Activated T-helper 1 cell treated with anti-CD3 and anti-CD28 coated beads, Interleukin-2, amount 50 U/mL, for 16 hours (primary cell): ENCODE data around the gene HNRNPLL.

Source experiments
- DNase-seq, 2 donors: peaks; one replicate each; pipeline ENCODE4 v3.0.0-alpha.2; 2020; ENCODE audit warnings: low read depth in 1 of 2, low spot score in 1 of 2

Gene HNRNPLL

DNA sequence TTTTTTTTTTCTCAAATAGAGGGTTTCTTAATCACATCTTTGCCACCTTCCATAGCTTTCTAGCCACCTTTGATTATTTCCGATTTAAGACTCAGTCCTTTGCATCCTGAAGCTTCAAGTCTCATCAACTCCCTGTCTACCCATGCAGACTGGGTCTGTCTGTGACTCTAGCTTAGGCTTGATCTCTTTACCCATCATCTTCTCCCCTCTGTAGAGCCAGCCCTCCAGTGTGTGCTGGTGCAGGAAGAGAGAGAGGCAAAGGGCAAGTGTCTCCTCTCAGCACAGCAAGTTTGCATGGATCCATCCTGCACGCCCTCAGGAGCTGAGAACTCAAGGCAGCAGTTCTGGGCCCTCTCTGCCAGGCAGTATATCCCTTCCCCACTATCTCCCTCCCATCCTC lies 70.4 kb downstream of the HNRNPLL start:
- DNase-seq: no peak

DNA sequence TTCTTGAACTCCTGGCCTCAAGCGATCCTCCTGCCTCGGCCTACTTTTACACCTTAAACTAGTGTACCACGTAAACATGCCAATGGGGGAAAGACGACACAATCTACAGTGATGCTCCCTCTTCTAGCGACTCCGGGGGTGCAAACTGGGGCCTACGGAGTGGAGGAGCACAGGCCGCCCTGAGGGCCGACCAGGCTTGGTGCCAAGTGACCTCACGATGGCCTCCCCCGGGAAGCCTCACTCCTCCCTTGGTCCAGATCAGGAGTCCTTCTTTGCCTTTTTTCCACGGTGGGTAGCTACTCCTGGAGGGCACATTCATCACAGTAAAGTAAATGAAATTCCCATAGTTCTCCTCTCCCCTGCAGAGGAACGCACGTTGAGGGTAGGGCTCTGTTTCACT lies 73.5 kb downstream of the HNRNPLL start:
- DNase-seq: no peak

DNA sequence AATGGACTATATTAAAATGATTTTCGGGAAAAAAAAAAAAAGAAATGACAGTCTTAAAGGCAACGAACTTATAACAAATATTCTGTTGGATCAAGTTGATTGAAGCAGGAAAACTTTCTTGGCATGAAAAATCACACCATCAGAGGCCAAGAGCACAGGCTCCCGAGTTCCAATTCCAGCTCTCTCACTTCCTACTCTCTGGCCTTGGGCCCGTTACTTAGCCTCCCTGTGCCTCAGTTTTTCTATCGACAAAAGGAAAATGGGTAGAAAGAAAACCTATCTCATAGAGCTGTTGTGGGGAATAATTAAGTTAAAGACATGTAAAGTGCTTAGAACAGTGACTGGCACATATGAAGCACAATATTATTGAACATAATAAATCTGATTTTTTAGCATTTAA lies 74.2 kb downstream of the HNRNPLL start:
- DNase-seq: no peak

DNA sequence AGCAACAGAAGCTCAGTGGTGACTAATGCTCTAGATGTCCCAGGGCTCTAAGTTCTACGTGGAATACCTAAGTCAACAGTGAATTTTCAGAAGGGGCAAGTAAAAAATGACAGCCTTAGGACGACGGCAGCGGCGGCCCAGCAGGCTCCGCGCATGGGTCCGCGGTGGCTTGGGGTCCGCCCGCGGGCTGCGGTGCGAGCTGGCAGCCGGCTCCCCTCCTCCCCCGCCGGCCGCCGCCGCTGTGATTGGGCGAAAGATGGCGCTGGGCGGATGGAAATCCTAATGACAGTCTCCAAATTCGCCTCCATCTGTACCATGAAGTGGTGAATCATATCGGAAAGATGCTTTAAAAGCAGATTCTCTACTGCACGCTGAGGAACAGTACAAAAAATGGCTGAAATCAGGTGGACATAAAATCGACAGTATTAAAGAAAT lies 74.7 kb downstream of the HNRNPLL start:
- no peak for DNase-seq

DNA sequence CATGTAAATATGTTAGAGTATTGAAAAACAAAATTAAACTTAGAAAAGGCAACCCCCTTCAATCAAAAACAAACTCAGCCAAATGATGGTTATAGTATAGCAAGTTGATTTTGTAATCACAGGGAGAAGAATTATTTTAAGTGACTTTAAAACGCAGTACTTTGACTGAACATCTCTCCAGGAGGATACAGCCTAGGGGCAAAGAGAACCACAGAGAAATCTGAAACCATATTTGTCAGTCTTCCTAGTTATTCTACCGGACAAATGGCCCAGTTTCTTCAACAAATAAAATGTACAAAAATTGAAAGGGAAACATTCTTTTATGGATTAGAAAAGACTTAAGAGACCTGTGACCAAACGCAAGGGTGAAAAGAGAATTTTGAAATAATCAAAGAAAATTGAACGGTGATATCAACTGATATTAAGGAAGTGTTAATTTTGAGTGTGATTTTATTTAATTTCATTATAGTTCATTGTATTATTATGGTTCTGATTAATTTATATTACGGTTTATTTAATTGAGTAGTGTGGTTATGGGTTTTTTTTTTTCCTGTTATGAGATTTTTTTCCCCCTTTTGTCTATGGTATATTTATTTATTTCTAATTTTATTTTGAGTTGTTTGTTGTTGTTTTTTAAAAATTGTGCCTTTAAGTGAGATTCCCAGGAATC lies 75.3 kb downstream of the HNRNPLL start:
- no peak for DNase-seq

DNA sequence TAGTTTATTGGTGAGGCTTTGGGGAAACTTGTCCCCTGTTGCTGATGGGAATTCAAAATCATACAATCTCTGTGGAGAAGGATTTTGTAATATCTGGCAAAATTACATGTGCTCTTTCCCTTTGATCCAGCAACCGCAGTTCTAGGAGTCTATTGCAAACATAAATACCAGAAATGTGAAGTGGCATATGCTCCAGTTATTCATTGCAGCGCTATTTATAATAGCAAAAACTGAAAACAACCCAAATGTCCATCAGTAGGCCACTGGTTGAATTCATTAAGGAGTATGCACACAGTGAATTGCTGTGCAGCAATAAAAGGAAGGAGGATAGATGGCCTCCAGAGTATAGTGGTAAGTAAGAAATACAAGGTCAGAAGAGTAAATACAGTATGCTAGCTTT lies 76.5 kb downstream of the HNRNPLL start:
- DNase-seq: no peak

DNA sequence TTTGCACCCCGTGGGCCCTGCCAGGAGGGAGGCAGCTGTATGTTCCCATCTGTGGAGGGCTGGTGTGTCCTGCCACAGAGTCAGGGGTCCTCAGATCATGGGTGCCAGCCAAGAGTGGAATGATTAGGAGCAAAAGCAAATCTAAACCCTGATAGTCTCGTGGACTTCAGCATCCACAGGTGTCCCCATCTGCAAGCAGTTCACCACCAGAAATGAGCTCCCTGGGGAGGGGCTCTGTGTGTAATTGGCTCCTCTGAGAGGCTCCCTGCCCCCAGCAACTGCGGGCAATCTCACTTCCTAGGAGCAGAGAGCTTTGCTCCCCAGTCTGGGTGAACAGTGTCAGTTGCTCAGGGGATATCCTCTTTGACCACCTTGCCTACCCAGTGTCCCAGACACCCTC lies 78.1 kb downstream of the HNRNPLL start:
- DNase-seq: no peak

DNA sequence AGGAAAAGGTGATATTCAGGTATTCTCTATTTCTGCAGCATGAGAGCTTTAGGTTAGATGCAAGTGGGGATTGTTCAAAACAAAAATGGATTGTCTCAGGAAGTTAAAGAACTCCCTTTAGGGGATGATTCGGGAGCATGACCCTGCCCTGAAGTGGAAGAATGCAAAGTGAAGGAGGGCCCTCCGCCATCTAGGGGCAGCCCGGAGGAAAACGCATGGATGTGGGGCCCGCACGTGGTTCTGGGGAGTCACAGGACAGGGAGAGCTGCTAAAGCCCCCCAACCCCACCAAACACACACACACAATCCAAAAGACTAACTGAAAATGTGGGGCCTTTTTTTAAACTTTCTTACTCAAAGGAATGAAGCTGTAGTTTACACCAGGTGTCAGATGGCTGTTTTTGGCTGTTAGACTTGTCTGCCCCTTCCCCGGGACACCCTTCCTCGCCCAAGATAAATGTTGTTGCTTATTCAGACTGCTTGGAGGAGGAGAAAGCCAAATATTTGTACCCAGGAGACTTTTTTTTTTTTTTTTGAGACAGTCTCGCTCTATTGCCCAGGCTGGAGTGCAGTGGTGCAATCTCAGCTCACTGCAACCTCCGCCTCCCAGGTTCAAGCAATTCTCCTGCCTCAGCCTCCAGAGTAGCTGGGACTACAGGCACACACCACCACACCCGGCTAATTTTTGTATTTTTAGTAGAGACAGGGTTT lies 78.8 kb downstream of the HNRNPLL start:
- DNase-seq: no peak

DNA sequence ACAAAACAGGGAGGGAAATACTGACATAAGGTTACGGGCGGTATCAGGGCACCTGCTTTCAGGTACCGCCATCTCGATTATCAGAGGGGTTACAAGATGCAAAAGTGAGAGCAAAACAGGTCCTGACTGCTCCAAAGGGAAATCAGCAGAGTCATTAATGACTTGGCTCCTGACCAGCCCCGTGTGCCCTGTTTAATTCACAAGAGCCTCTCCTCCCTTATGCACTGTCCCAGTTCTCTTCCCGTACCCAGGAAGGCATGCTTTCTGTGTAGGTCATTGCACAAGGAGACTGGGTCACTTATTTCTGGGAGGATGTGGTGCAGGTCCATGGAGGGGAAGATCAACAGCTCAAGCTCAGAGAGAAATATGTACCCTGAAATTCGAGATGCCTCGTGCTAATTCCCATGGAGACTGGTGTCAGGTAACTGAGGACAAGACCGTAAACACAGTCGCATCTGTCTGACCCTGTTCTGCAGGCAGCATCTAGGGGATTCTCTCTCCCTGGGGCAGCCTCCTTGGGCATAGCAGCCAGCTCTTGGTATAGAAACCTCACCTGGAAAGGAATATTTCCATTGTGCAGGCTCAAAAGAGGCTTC lies 79.9 kb downstream of the HNRNPLL start:
- DNase-seq: no peak

DNA sequence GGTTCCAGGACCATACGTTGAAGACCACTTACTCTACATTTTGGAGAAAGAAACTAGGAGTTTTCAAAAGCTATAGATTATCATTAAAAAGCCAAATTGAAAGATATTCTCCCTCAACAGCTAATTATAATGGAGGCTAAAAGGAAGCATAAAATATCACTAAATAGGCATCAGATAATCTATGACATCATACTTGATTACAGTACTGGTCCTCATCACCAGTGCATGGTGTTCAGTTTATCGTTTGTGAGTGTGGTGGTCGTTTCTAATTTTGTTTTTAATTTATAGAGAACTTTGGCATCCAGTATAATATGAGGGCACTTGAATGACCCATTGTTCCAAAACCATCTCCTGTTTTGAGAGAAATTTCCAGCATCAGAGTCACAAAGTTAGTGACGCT lies 80.9 kb downstream of the HNRNPLL start:
- DNase-seq: no peak

DNA sequence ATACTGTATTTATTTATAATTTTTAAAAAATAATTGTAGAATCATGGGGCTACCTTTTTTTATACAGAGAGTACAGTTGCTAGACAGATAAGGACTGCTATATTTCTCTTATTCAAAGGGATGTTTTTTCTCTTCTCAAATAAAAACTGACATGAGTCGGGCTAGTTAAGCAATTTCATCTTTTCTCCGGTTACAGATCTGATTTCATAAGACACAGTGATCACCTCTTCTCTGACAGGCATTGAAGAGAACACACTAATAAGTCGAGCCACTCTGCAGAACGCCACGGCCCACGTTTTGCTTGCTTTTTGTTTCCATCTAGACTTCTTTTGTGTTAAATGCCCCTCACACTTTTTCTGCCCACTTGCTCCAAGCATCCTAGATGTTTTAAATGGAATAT lies 85.4 kb downstream of the HNRNPLL start:
- no peak for DNase-seq

DNA sequence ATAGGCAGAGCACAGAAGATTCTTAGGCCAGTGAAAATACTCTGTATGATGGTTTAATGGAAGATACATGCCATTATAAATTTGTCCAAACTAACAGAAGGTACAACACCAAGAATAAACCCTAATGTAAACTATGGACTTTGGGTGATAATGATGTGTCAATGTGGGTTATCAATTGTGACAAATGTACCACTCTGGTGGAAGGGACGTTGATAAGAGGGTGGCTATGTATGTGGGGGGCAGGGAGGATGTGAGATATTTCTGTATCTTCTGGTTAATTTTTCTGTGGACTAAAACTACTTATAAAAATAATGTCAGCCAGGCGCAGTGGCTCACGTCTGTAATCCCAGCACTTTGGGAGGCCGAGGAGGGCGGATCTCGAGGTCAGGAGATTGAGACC lies 86.2 kb downstream of the HNRNPLL start:
- DNase-seq: no peak

DNA sequence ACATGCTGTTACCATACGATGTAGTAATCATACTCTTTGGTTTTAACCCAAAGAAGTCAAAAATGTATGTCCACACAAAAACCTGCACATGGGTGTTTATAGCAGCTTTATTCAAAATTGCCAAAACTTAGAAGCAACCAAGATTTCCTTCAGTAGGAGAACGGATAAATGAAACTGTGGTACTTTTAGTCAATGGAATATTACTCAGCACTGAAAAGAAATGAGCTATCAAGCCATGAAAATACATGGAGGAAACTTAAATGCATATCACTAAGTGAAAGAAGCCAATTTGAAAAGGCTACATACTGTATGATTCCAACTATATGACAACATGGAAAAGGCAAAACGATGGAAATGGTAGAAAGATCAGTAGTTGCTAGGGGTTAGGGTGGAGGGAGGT lies 86.6 kb downstream of the HNRNPLL start:
- DNase-seq: no peak

DNA sequence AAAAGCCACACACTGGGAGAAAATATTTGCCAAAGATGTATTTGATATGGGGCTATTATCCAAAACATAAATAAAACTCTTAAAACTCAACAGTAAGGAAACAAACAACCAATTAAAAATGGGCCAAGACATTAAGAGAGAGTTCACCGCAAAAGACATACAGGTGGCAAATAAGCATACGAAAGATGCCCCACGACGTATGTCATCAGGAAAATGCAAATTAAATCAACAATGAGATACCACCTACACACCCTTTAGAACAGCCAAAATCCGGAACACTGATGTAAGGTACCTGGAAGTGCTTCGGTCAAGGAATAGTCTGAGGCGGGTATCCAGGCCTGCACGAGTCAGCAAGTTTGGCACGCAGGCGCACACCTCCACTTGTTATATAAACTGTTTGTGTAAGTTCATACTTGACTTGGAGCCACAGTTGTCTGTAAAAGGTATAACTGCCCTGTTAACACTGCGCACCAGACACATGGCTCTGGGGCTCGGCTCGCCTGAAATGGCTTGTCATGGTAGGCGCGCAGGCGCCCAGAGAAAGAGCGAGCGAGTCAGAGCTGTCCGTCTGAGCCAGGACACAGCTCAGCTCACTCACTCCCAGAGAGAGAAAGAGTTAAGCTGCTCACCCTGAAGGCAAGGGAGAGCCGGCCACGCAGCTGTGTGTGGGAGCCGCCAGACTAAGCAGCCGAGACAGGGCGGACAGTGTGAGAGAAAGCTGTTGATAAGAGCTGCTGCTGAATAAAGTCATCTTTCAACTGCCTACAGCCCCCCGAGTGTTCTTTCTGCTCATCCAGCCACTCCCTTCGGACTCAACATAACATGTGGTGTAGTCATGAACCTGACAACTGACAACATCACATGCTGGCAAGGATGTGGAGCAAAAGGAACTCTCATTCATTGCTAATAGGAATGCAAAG lies 87.3 kb downstream of the HNRNPLL start:
- no peak for DNase-seq

DNA sequence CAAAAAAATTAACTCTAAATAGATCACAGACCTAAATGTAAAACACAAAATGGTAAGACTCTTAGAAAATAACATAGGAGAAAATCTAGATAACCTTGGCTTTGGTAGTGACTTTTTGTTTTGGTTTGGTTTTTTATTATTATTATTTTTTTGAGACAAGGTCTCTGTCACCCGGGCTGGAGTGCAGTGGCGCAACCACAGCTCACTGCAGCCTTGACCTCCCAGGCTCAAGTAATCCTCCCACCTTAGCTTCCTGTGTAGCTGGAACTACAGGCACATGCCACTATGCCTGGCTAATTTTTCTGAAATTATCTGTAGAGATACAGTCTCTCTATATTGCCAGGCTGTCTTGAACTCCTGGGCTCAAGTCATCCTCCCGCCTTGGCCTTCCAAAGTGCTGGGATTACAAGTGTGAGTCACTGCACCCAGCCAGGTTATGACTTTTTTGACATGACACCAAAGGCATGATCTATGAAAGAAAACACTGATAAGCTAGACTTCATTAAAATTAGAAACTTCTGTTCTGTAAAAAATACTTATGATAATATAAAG lies 88.0 kb downstream of the HNRNPLL start:
- no peak for DNase-seq

DNA sequence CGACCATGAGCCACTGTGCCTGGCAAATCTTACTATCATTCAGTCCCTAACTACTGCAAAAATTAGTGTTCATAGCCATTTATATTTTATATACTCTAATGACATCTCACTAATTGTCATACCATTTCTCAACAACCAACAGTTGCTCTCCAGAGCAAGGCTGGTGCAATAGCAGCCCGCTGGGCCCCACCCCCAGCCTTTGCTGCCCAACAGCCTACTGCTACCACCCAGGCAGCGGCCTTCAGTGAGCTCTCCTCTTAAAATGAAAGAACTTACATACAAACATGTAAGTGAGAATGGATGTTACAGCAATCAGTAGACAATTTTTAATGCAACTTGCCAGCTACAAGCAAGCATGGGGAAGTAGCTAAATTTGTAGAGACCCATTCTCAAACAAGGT lies 90.5 kb downstream of the HNRNPLL start:
- no peak for DNase-seq
